T-helper 2 cell (primary cell): ENCODE results near the gene RMDN3.
A peak's percentile ranks its signal among the peaks of the same experiment; 100 is the strongest.

Experiments used
- DNase-seq, 5 experiments: peaks; one replicate each; pipeline versions ENCODE4 v3.0.0 to v3.0.0-alpha.2; 2012 to 2022

The RMDN3 gene

GRCh38 chr15:40771242-40771641, 16.2 kb upstream of the RMDN3 start:
- DNase-seq: no peak

GRCh38 chr15:40770147-40770721, 15.2 kb upstream of the RMDN3 start:
- no peak for DNase-seq

- DNase-seq: peak in 1 of 5 experiments; percentile 60
These were observed 14.5 kb upstream of the RMDN3 start, which contains the start of gene C15orf62 for GRCh38 chr15:40769274-40770146. TSS of gene C15orf62 (plus strand) at chr15:40769980. CDS start at chr15:40770496, 516 bp downstream.

- peak in 1 of 5 experiments; percentile 51 for DNase-seq
These were observed 13.6 kb upstream of the RMDN3 start for GRCh38 chr15:40768521-40769273.

- no peak for DNase-seq
These were observed 12.9 kb upstream of the RMDN3 start for GRCh38 chr15:40767838-40768500.

- DNase-seq: no peak
These were observed 12.1 kb upstream of the RMDN3 start for GRCh38 chr15:40766906-40767837.

GRCh38 chr15:40766194-40766815, 11.3 kb upstream of the RMDN3 start:
- no peak for DNase-seq

GRCh38 chr15:40764629-40765103, 9.6 kb upstream of the RMDN3 start:
- peak in 2 of 5 experiments; percentile 14 to 15 for DNase-seq

GRCh38 chr15:40763801-40764628, 9.0 kb upstream of the RMDN3 start, which contains the start of gene GCHFR:
TSS of gene GCHFR (plus strand) at chr15:40764068. CDS start at chr15:40764181, 113 bp downstream.
- peak; percentile 55 to 78 (median 67) for DNase-seq

- peak in 2 of 5 experiments; percentile 23 to 42 for DNase-seq
These were observed 8.1 kb upstream of the RMDN3 start for GRCh38 chr15:40762919-40763800.

GRCh38 chr15:40759961-40760360, 4.9 kb upstream of the RMDN3 start:
- no peak for DNase-seq

GRCh38 chr15:40756938-40757337, 1.9 kb upstream of the RMDN3 start:
- DNase-seq: no peak

- DNase-seq: peak in 1 of 5 experiments; percentile 15
These were observed 756 bp upstream of the RMDN3 start for GRCh38 chr15:40755812-40756208.

- DNase-seq: peak in 1 of 5 experiments; percentile 18
These were observed 526 bp downstream of the RMDN3 start for GRCh38 chr15:40754574-40754882.

- DNase-seq: no peak
These were observed 3.3 kb downstream of the RMDN3 start for GRCh38 chr15:40751745-40752144.

- DNase-seq: no peak
These were observed 4.2 kb downstream of the RMDN3 start for GRCh38 chr15:40750885-40751284.

GRCh38 chr15:40749151-40749630, 5.9 kb downstream of the RMDN3 start:
- no peak for DNase-seq
